T-cell (primary cell): Measurements from ENCODE around the gene DNASE1. TPM values are rescaled to one million over a fixed set of nuclear protein-coding genes. Genes with fewer than 3 reads are reported as not detected.

ENCODE experiments used
- ATAC-seq, 4 experiments: fragments of 200-7000 bp in 3 of 4; fragments of 150-1000 bp in 1 of 4; cut with Tn5 transposase; replicated peaks in 1 of 4; 1 replicate in 3 of 4; 2 replicates in 1 of 4; pipeline ENCODE4 v1.10.0; 2021; ENCODE audit warnings: moderate library complexity in 3 of 4, mild to moderate bottlenecking in 2 of 4, moderate number of reproducible peaks in 1 of 4
- CTCF ChIA-PET, 2 donors: fragments of 300-600 bp; sonication (Branson Sonifier 250); formaldehyde crosslinking; loops; one replicate each; lab custom pipeline; 2022; ENCODE audit warnings: antibody characterized with exemption in 2 of 2; lab: Charles Lee
- POLR2A ChIA-PET, 2 donors: fragments of 300-600 bp; sonication (Branson Sonifier 250); formaldehyde crosslinking; loops; one replicate each; lab custom pipeline; 2022; ENCODE audit warnings: antibody characterized with exemption in 2 of 2; lab: Charles Lee
- DNase-seq, 35 experiments: peaks; one replicate each; pipeline versions ENCODE4 v3.0.0 to v3.0.0-alpha.2; 2013 to 2023
- H3K27ac ChIP-seq: one replicate; pipeline ENCODE4 v1.5.1; 2013; ENCODE audit warnings: low read length
- H3K27me3 ChIP-seq, 2 experiments: replicated peaks in 1 of 2; 1 replicate in 1 of 2; 2 replicates in 1 of 2; pipeline versions ENCODE4 v1.6.1 to v1.7.0; 2013; ENCODE audit warnings: low read length in 1 of 2, mixed read lengths in 1 of 2; ENCODE audit not compliant: control insufficient read depth in 2 of 2, insufficient read depth in 2 of 2; ENCODE audit errors: extremely low read depth in 1 of 2
- H3K36me3 ChIP-seq, 2 donors: 1 replicate in 1 of 2; 2 replicates in 1 of 2; pipeline versions ENCODE4 v1.6.1 to v1.7.0; 2013; ENCODE audit warnings: low read length in 1 of 2; ENCODE audit not compliant: control insufficient read depth in 2 of 2, insufficient read depth in 1 of 2; ENCODE audit errors: extremely low read depth in 1 of 2
- H3K4me1 ChIP-seq, 2 experiments: 1 replicate in 1 of 2; 2 replicates in 1 of 2; pipeline versions ENCODE4 v1.6.1 to v1.7.0; 2013; ENCODE audit warnings: low read length in 2 of 2, mixed read lengths in 1 of 2; ENCODE audit not compliant: insufficient read depth in 2 of 2, control insufficient read depth in 1 of 2; ENCODE audit errors: extremely low read depth in 1 of 2
- H3K4me3 ChIP-seq, 2 donors: 1 replicate in 1 of 2; 2 replicates in 1 of 2; pipeline versions ENCODE4 v1.5.1 to v1.7.0; 2013; ENCODE audit warnings: mild to moderate bottlenecking in 2 of 2, low read length in 1 of 2, moderate library complexity in 1 of 2; ENCODE audit not compliant: control insufficient read depth in 1 of 2; ENCODE audit errors: extremely low read depth in 1 of 2
- H3K9me3 ChIP-seq: 2 replicates; pipeline ENCODE4 v1.7.0; 2013
- H3K27ac Mint-ChIP-seq, 2 donors: one replicate each; pipeline ENCODE4 v1.8.0; 2020 to 2021; ENCODE audit warnings: mild to moderate bottlenecking in 2 of 2, mixed read lengths in 2 of 2
- H3K27me3 Mint-ChIP-seq, 2 donors: one replicate each; pipeline ENCODE4 v1.8.0; 2021 to 2022; ENCODE audit warnings: mixed read lengths in 2 of 2
- H3K36me3 Mint-ChIP-seq: one replicate; pipeline ENCODE4 v1.8.0; 2021; ENCODE audit warnings: mixed read lengths
- H3K4me1 Mint-ChIP-seq, 3 donors: one replicate each; pipeline ENCODE4 v1.8.0; 2020 to 2022; ENCODE audit warnings: mixed read lengths in 3 of 3, mild to moderate bottlenecking in 1 of 3
- H3K4me3 Mint-ChIP-seq, 3 donors: one replicate each; pipeline ENCODE4 v1.8.0; 2020 to 2022; ENCODE audit warnings: mild to moderate bottlenecking in 3 of 3, mixed read lengths in 3 of 3, moderate library complexity in 3 of 3
- H3K9me3 Mint-ChIP-seq, 3 donors: one replicate each; pipeline ENCODE4 v1.8.0; 2020 to 2022; ENCODE audit warnings: mixed read lengths in 3 of 3
- WGBS: methylation state at CpG from one replicate; pipeline ENCODE4 v1.1.5; 2013; ENCODE audit warnings: missing lambda C conversion rate; ENCODE audit not compliant: insufficient coverage; 5-methylcytosine and 5-hydroxymethylcytosine counted together
- total RNA-seq, 35 experiments: library from RNA in 6 of 35; stranded (reverse) in 6 of 35; fragments of 120-200 nt in 1 of 35; gene quantifications; one replicate each; pipeline versions ENCODE4 v1.2.1 to v1.2.4 and lab custom pipeline; 2013 to 2026

The DNASE1 gene
- total RNA-seq, 5 donors from 2014 or later (not counting 1 experiment from before 2014, with no cell fraction given), result 22.6 to 54.4 (median 52.7) TPM

- H3K27ac ChIP-seq, result no peak overlapping the region
- H3K9me3 Mint-ChIP-seq, result no peaks in the 10 kb centered on the region
- ChIA-PET POLR2A (no interaction called here), CTCF (interaction anchor here in 1 of 2 donors (0.6 kb wide), 1 partner anchor 39 kb away, joined by 4 read pairs; no protein-coding TSS in a partner anchor)
- no peaks in the 10 kb centered on the region for H3K9me3 ChIP-seq
- H3K4me1 ChIP-seq, result peaks cover 8 to 29% of the 10 kb centered on the region in 2 experiments
- DNase-seq, result no peak
- no peak for ATAC-seq
- H3K27me3 Mint-ChIP-seq, result no peaks in the 10 kb centered on the region
- H3K4me3 Mint-ChIP-seq, result no peak overlapping the region
- 57% methylated on average over 7 of the region's 10 CpGs for WGBS
- peaks cover 28% of the 10 kb centered on the region for H3K36me3 Mint-ChIP-seq
- H3K27me3 ChIP-seq, result no peaks in the 10 kb centered on the region
- H3K4me3 ChIP-seq, result no peak overlapping the region
- peaks cover 14 to 27% of the 10 kb centered on the region in 2 donors for H3K36me3 ChIP-seq
- peaks cover 25 to 30% (median 26%) of the 10 kb centered on the region in 3 donors for H3K4me1 Mint-ChIP-seq
- H3K27ac Mint-ChIP-seq, result peak overlapping the region in 1 of 2 donors; percentile 22
Observed at GRCh38 chr16:3669082-3669481, 14.6 kb downstream of the DNASE1 start.

GRCh38 chr16:3670711-3671110 is 16.2 kb downstream of the DNASE1 start:
- Histone ChIP-seq H3K9me3 (no peaks in the 10 kb centered on the region), H3K36me3 (peaks cover 26 to 38% of the 10 kb centered on the region in 2 donors), H3K4me1 (peaks cover 6 to 21% of the 10 kb centered on the region in 2 experiments), H3K27me3 (no peaks in the 10 kb centered on the region), H3K27ac (no peak overlapping the region), H3K4me3 (no peak overlapping the region)
- H3K27ac Mint-ChIP-seq, result peak overlapping the region in 1 of 2 donors; percentile 19
- peaks cover 14 to 21% (median 18%) of the 10 kb centered on the region in 3 donors for H3K4me1 Mint-ChIP-seq
- no peaks in the 10 kb centered on the region for H3K27me3 Mint-ChIP-seq
- no peaks in the 10 kb centered on the region for H3K9me3 Mint-ChIP-seq
- H3K4me3 Mint-ChIP-seq, result no peak overlapping the region
- POLR2A ChIA-PET, result no interaction called here
- DNase-seq, result no peak
- peaks cover 35% of the 10 kb centered on the region for H3K36me3 Mint-ChIP-seq
- ATAC-seq, result no peak
- 83% methylated on average over 9 of the region's 13 CpGs for WGBS
- CTCF ChIA-PET, result no interaction called here

GRCh38 chr16:3671424-3671823 is 16.9 kb downstream of the DNASE1 start:
- ChIA-PET POLR2A (no interaction called here), CTCF (no interaction called here)
- Histone ChIP-seq H3K27ac (no peak overlapping the region), H3K4me3 (no peak overlapping the region), H3K27me3 (no peaks in the 10 kb centered on the region), H3K9me3 (no peaks in the 10 kb centered on the region), H3K4me1 (peaks cover under 1 to 16% of the 10 kb centered on the region in 2 experiments), H3K36me3 (peaks cover 29 to 44% of the 10 kb centered on the region in 2 donors)
- DNase-seq (no peak), ATAC-seq (no peak)
- 97% methylated on average over 8 of the region's 11 CpGs for WGBS
- Mint-ChIP-seq H3K4me1 (peaks cover 7 to 14% (median 11%) of the 10 kb centered on the region in 3 donors), H3K27me3 (no peaks in the 10 kb centered on the region), H3K4me3 (no peak overlapping the region), H3K9me3 (no peaks in the 10 kb centered on the region), H3K27ac (no peak overlapping the region), H3K36me3 (peaks cover 35% of the 10 kb centered on the region)

GRCh38 chr16:3672571-3673041 is 18.1 kb downstream of the DNASE1 start:
- Mint-ChIP-seq H3K9me3 (no peaks in the 10 kb centered on the region), H3K4me1 (peaks cover 0 to 10% (median 9%) of the 10 kb centered on the region in 3 donors), H3K36me3 (peaks cover 33% of the 10 kb centered on the region), H3K27ac (no peak overlapping the region), H3K27me3 (no peaks in the 10 kb centered on the region), H3K4me3 (no peak overlapping the region)
- Histone ChIP-seq H3K4me1 (peaks cover 0 to 12% of the 10 kb centered on the region in 2 experiments), H3K27ac (no peak overlapping the region), H3K36me3 (peaks cover 32 to 51% of the 10 kb centered on the region in 2 donors), H3K9me3 (no peaks in the 10 kb centered on the region), H3K27me3 (no peaks in the 10 kb centered on the region), H3K4me3 (no peak overlapping the region)
- ChIA-PET POLR2A (interaction anchor here in 1 of 2 donors (0.6 kb wide), 1 partner anchor 226 kb away, joined by 6 read pairs; no protein-coding TSS in a partner anchor), CTCF (interaction anchor here in 1 of 2 donors (0.5 kb wide), 1 partner anchor 422 kb away, joined by 3 read pairs; no protein-coding TSS in a partner anchor)
- no peak for ATAC-seq
- DNase-seq, result no peak
- WGBS, result 96% methylated on average over 18 of the region's 26 CpGs

GRCh38 chr16:3673201-3673600 is 18.7 kb downstream of the DNASE1 start:
- WGBS, result 96% methylated on average over 12 of the region's 18 CpGs
- H3K4me3 ChIP-seq, result no peak overlapping the region
- H3K27ac Mint-ChIP-seq, result no peak overlapping the region
- peaks cover 32 to 57% of the 10 kb centered on the region in 2 donors for H3K36me3 ChIP-seq
- H3K4me1 Mint-ChIP-seq, result peaks cover 0 to 10% (median 9%) of the 10 kb centered on the region in 3 donors
- ChIA-PET POLR2A (interaction anchor here in 1 of 2 donors (0.6 kb wide), 1 partner anchor 227 kb away, joined by 6 read pairs; no protein-coding TSS in a partner anchor), CTCF (interaction anchor here in 1 of 2 donors (0.5 kb wide), 1 partner anchor 423 kb away, joined by 3 read pairs; no protein-coding TSS in a partner anchor)
- H3K9me3 ChIP-seq, result no peaks in the 10 kb centered on the region
- DNase-seq, result no peak
- H3K27ac ChIP-seq, result no peak overlapping the region
- ATAC-seq, result no peak
- no peaks in the 10 kb centered on the region for H3K9me3 Mint-ChIP-seq
- H3K36me3 Mint-ChIP-seq, result peaks cover 39% of the 10 kb centered on the region
- H3K4me3 Mint-ChIP-seq, result no peak overlapping the region
- no peaks in the 10 kb centered on the region for H3K27me3 ChIP-seq
- no peaks in the 10 kb centered on the region for H3K27me3 Mint-ChIP-seq
- H3K4me1 ChIP-seq, result peaks cover 0 to 12% of the 10 kb centered on the region in 2 experiments

GRCh38 chr16:3673676-3674377 is 19.3 kb downstream of the DNASE1 start:
- no peak for DNase-seq
- H3K4me1 ChIP-seq, result peaks cover 0 to 9% of the 10 kb centered on the region in 2 experiments
- Mint-ChIP-seq H3K4me3 (no peak overlapping the region), H3K4me1 (peaks cover 0 to 10% (median 9%) of the 10 kb centered on the region in 3 donors), H3K27ac (no peak overlapping the region), H3K27me3 (no peaks in the 10 kb centered on the region), H3K9me3 (no peaks in the 10 kb centered on the region), H3K36me3 (peaks cover 38% of the 10 kb centered on the region)
- no peaks in the 10 kb centered on the region for H3K27me3 ChIP-seq
- POLR2A ChIA-PET, result no interaction called here
- no peak for ATAC-seq
- no peak overlapping the region for H3K27ac ChIP-seq
- WGBS, result 89% methylated on average over 10 of the region's 13 CpGs
- peaks cover 32 to 58% of the 10 kb centered on the region in 2 donors for H3K36me3 ChIP-seq
- H3K4me3 ChIP-seq, result no peak overlapping the region
- H3K9me3 ChIP-seq, result no peaks in the 10 kb centered on the region
- CTCF ChIA-PET, result no interaction called here
